ENCODE results near the gene ZMIZ1. TPM values are rescaled to one million over a fixed set of nuclear protein-coding genes. Genes with fewer than 3 reads are reported as not detected.

ZMIZ1 gene
- total RNA-seq, 1 experiment from 2014 or later = 11.5 TPM

- H3K27ac ChIP-seq = no peak overlapping the region
- no peak for DNase-seq
- no peak overlapping the region for H3K4me3 ChIP-seq
- H3K27me3 ChIP-seq = no peaks in the 10 kb centered on the region
- H3K9me3 ChIP-seq (replicated peaks) = no peaks in the 10 kb centered on the region
- H3K36me3 ChIP-seq = peaks cover 25% of the 10 kb centered on the region
- H3K4me1 ChIP-seq = peaks cover 3% of the 10 kb centered on the region; the same call in 1 of the 2 replicates
These were observed 212.2 kb downstream of the ZMIZ1 start for GRCh38 chr10:79280956-79281355.

- no peaks in the 10 kb centered on the region for H3K27me3 ChIP-seq
- H3K4me1 ChIP-seq = peaks cover 3% of the 10 kb centered on the region; the same call in 1 of the 2 replicates
- no peak overlapping the region for H3K4me3 ChIP-seq
- H3K36me3 ChIP-seq = peaks cover 25% of the 10 kb centered on the region
- H3K27ac ChIP-seq = no peak overlapping the region
- H3K9me3 ChIP-seq (replicated peaks) = no peaks in the 10 kb centered on the region
- no peak for DNase-seq
These were observed 213.6 kb downstream of the ZMIZ1 start for GRCh38 chr10:79282388-79282787.

- no peaks in the 10 kb centered on the region for H3K9me3 ChIP-seq (replicated peaks)
- H3K27me3 ChIP-seq = no peaks in the 10 kb centered on the region
- no peak for DNase-seq
- no peak overlapping the region for H3K4me3 ChIP-seq
- H3K4me1 ChIP-seq = peaks cover 3% of the 10 kb centered on the region; the same call in 1 of the 2 replicates
- H3K27ac ChIP-seq = no peak overlapping the region
- H3K36me3 ChIP-seq = peaks cover 17% of the 10 kb centered on the region
These were observed 214.8 kb downstream of the ZMIZ1 start for GRCh38 chr10:79283616-79284015.

GRCh38 chr10:79284158-79284871, 215.5 kb downstream of the ZMIZ1 start:
- H3K36me3 ChIP-seq = peaks cover 17% of the 10 kb centered on the region
- H3K4me1 ChIP-seq = peaks cover 3% of the 10 kb centered on the region; the same call in 1 of the 2 replicates
- no peak overlapping the region for H3K27ac ChIP-seq
- H3K9me3 ChIP-seq (replicated peaks) = no peaks in the 10 kb centered on the region
- DNase-seq = no peak
- no peak overlapping the region for H3K4me3 ChIP-seq
- no peaks in the 10 kb centered on the region for H3K27me3 ChIP-seq

GRCh38 chr10:79285315-79286197, 216.8 kb downstream of the ZMIZ1 start:
- H3K27me3 ChIP-seq = no peaks in the 10 kb centered on the region
- DNase-seq = no peak
- H3K4me1 ChIP-seq = peaks cover 3% of the 10 kb centered on the region; the same call in 1 of the 2 replicates
- no peak overlapping the region for H3K4me3 ChIP-seq
- no peaks in the 10 kb centered on the region for H3K9me3 ChIP-seq (replicated peaks)
- no peak overlapping the region for H3K27ac ChIP-seq
- peaks cover 17% of the 10 kb centered on the region for H3K36me3 ChIP-seq

- no peak overlapping the region for H3K27ac ChIP-seq
- H3K36me3 ChIP-seq = peaks cover 17% of the 10 kb centered on the region
These were observed 217.7 kb downstream of the ZMIZ1 start for GRCh38 chr10:79286318-79286951.

GRCh38 chr10:79287973-79288723, 219.4 kb downstream of the ZMIZ1 start:
- H3K27me3 ChIP-seq = no peaks in the 10 kb centered on the region
- peaks cover 10% of the 10 kb centered on the region for H3K36me3 ChIP-seq
- H3K4me3 ChIP-seq = no peak overlapping the region
- H3K9me3 ChIP-seq (replicated peaks) = no peaks in the 10 kb centered on the region
- no peak for DNase-seq
- no peak overlapping the region for H3K27ac ChIP-seq
- H3K4me1 ChIP-seq = peaks cover 3% of the 10 kb centered on the region; the same call in 1 of the 2 replicates

More at GRCh38 chr10:79286318-79286951, 217.7 kb downstream of the ZMIZ1 start:
- H3K4me1 ChIP-seq = peaks cover 3% of the 10 kb centered on the region; the same call in 1 of the 2 replicates
- no peaks in the 10 kb centered on the region for H3K9me3 ChIP-seq (replicated peaks)
- no peak overlapping the region for H3K4me3 ChIP-seq
- no peaks in the 10 kb centered on the region for H3K27me3 ChIP-seq
- DNase-seq = peak; percentile 65 to 66

GRCh38 chr10:79289801-79290200, 221.0 kb downstream of the ZMIZ1 start:
- DNase-seq = no peak
- Histone ChIP-seq H3K36me3 (peaks cover 10% of the 10 kb centered on the region), H3K4me3 (no peak overlapping the region), H3K9me3 (replicated peaks) (no peaks in the 10 kb centered on the region), H3K27me3 (no peaks in the 10 kb centered on the region), H3K27ac (no peak overlapping the region), H3K4me1 (peaks cover 3% of the 10 kb centered on the region; the same call in 1 of the 2 replicates)

- Histone ChIP-seq H3K36me3 (peaks cover 12% of the 10 kb centered on the region), H3K4me3 (no peak overlapping the region), H3K27ac (no peak overlapping the region)
These were observed 223.4 kb downstream of the ZMIZ1 start for GRCh38 chr10:79292026-79292766.

GRCh38 chr10:79292891-79293746, 224.4 kb downstream of the ZMIZ1 start:
- DNase-seq = peak; percentile 29 to 60
- Histone ChIP-seq H3K27me3 (no peaks in the 10 kb centered on the region), H3K27ac (no peak overlapping the region), H3K36me3 (peaks cover 10% of the 10 kb centered on the region), H3K9me3 (replicated peaks) (no peaks in the 10 kb centered on the region), H3K4me1 (no peaks in the 10 kb centered on the region), H3K4me3 (no peak overlapping the region)

More at GRCh38 chr10:79292026-79292766, 223.4 kb downstream of the ZMIZ1 start:
- no peaks in the 10 kb centered on the region for H3K27me3 ChIP-seq
- no peaks in the 10 kb centered on the region for H3K9me3 ChIP-seq (replicated peaks)
- DNase-seq = no peak
- no peaks in the 10 kb centered on the region for H3K4me1 ChIP-seq

- Histone ChIP-seq H3K4me1 (peaks cover 3% of the 10 kb centered on the region), H3K27ac (no peak overlapping the region), H3K9me3 (replicated peaks) (no peaks in the 10 kb centered on the region), H3K27me3 (no peaks in the 10 kb centered on the region), H3K36me3 (peaks cover 12% of the 10 kb centered on the region; the same call in 1 of the 2 replicates), H3K4me3 (no peak overlapping the region)
- DNase-seq = no peak
These were observed 225.2 kb downstream of the ZMIZ1 start for GRCh38 chr10:79293841-79294581.

GRCh38 chr10:79295563-79295962, 226.8 kb downstream of the ZMIZ1 start:
- Histone ChIP-seq H3K27me3 (no peaks in the 10 kb centered on the region), H3K36me3 (peaks cover 19% of the 10 kb centered on the region; the same call in 1 of the 2 replicates), H3K4me1 (peaks cover 3% of the 10 kb centered on the region), H3K4me3 (no peak overlapping the region), H3K9me3 (replicated peaks) (no peaks in the 10 kb centered on the region), H3K27ac (no peak overlapping the region)
- DNase-seq = no peak
